HG03521 (cell line): ENCODE measurements around the gene KAZN.

Experiments used
- ATAC-seq: cut with Tn5 transposase; IDR thresholded peaks from one replicate; pipeline ENCODE4 v1.9.1; 2021; ENCODE audit warnings: mild to moderate bottlenecking, moderate library complexity; ENCODE audit not compliant: unreplicated experiment

The KAZN gene

GRCh38 chr1:14812189-14812588 lies 213.7 kb downstream of the KAZN start:
- no peak for ATAC-seq

- ATAC-seq = no peak
Measured at GRCh38 chr1:14815175-14815877, 216.8 kb downstream of the KAZN start.

GRCh38 chr1:14817223-14818170 lies 219.0 kb downstream of the KAZN start:
- ATAC-seq = no peak

- no peak for ATAC-seq
Measured at GRCh38 chr1:14820295-14821085, 222.0 kb downstream of the KAZN start.

GRCh38 chr1:14822493-14822892 lies 224.0 kb downstream of the KAZN start:
- ATAC-seq = no peak

- no peak for ATAC-seq
Measured at GRCh38 chr1:14822996-14823395, 224.5 kb downstream of the KAZN start.

GRCh38 chr1:14824314-14824915 lies 225.9 kb downstream of the KAZN start:
- ATAC-seq = no peak

- ATAC-seq = no peak
Measured at GRCh38 chr1:14825396-14825795, 226.9 kb downstream of the KAZN start.

- ATAC-seq = no peak
Measured at GRCh38 chr1:14826172-14826636, 227.7 kb downstream of the KAZN start.

GRCh38 chr1:14826731-14827326 lies 228.3 kb downstream of the KAZN start:
- ATAC-seq = no peak

GRCh38 chr1:14827870-14828269 lies 229.4 kb downstream of the KAZN start:
- ATAC-seq = no peak

GRCh38 chr1:14828665-14829064 lies 230.2 kb downstream of the KAZN start:
- no peak for ATAC-seq

GRCh38 chr1:14835725-14836124 lies 237.2 kb downstream of the KAZN start:
- ATAC-seq = no peak

- ATAC-seq = no peak
Measured at GRCh38 chr1:14836426-14837140, 238.1 kb downstream of the KAZN start.

GRCh38 chr1:14840374-14840773 lies 241.9 kb downstream of the KAZN start:
- ATAC-seq = no peak

GRCh38 chr1:14841456-14841855 lies 243.0 kb downstream of the KAZN start:
- no peak for ATAC-seq

GRCh38 chr1:14841951-14842350 lies 243.5 kb downstream of the KAZN start:
- no peak for ATAC-seq

- ATAC-seq = no peak
Measured at GRCh38 chr1:14842361-14842760, 243.9 kb downstream of the KAZN start.

GRCh38 chr1:14842891-14843290 lies 244.4 kb downstream of the KAZN start:
- ATAC-seq = no peak

- ATAC-seq = no peak
Measured at GRCh38 chr1:14843525-14843924, 245.0 kb downstream of the KAZN start.
